DND-41 (cell line): ENCODE data around the gene FAM171A1.
"Not testable (repeated sequence)": the region's sequence is repeated elsewhere in the genome, so short reads cannot be mapped to it uniquely, and the experiment has no call there.

Experiments
- ATAC-seq: fragments of 200-7000 bp; cut with Tn5 transposase; 3 replicates; pipeline ENCODE4 v1.9.1; 2021; ENCODE audit warnings: low read depth; ENCODE audit not compliant: insufficient read depth
- DNase-seq: peaks from one replicate; pipeline ENCODE4 v3.0.0-alpha.2; 2020
- H2AFZ ChIP-seq: 2 replicates; pipeline ENCODE4 v1.6.0; 2012; ENCODE audit warnings: low read depth, low read length
- H3K27ac ChIP-seq: 2 replicates; pipeline ENCODE4 v1.5.1; 2012; ENCODE audit warnings: low read length, inconsistent platforms
- H3K27me3 ChIP-seq: fragments of 200-600 bp; sonication (generic); 2 replicates; pipeline ENCODE4 v1.6.0; 2012; ENCODE audit warnings: low read length, mild to moderate bottlenecking, inconsistent platforms; ENCODE audit not compliant: insufficient read depth, poor library complexity
- H3K36me3 ChIP-seq: 2 replicates; pipeline ENCODE4 v1.5.1; 2012; ENCODE audit warnings: low read length, inconsistent platforms; ENCODE audit not compliant: insufficient read depth
- H3K4me1 ChIP-seq: 2 replicates; pipeline ENCODE4 v1.5.1; 2012; ENCODE audit warnings: mild to moderate bottlenecking, low read length; ENCODE audit not compliant: insufficient read depth
- H3K4me2 ChIP-seq: 2 replicates; pipeline ENCODE4 v1.6.0; 2012; ENCODE audit warnings: mild to moderate bottlenecking, moderate library complexity, low read length, inconsistent platforms; ENCODE audit not compliant: insufficient read depth
- H3K4me3 ChIP-seq, 2 experiments: fragments of 200-600 bp in 1 of 2; shearing (Covaris generic) in 1 of 2; 2 replicates each; pipeline ENCODE4 v1.5.1; 2012 to 2016; ENCODE audit warnings: inconsistent platforms in 2 of 2, low read length in 2 of 2, mild to moderate bottlenecking in 2 of 2, low read depth in 1 of 2, moderate library complexity in 1 of 2
- H3K79me2 ChIP-seq: 2 replicates; pipeline ENCODE4 v1.6.0; 2012; ENCODE audit warnings: low read length, inconsistent platforms; ENCODE audit not compliant: insufficient read depth
- H3K9ac ChIP-seq: 2 replicates; pipeline ENCODE4 v1.6.0; 2012; ENCODE audit warnings: low read depth, mild to moderate bottlenecking, inconsistent platforms, low read length, moderate library complexity
- H3K9me3 ChIP-seq: 2 replicates; pipeline ENCODE4 v1.5.1; 2012; ENCODE audit warnings: low read length, moderate library complexity, mild to moderate bottlenecking, inconsistent platforms; ENCODE audit not compliant: insufficient read depth, severe bottlenecking
- H4K20me1 ChIP-seq: 2 replicates; pipeline ENCODE4 v1.6.0; 2012; ENCODE audit warnings: low read length; ENCODE audit not compliant: insufficient read depth
- EZH2 ChIP-seq: IDR thresholded peaks from 3 replicates; pipeline ENCODE4 v1.6.1; 2012; ENCODE audit warnings: borderline replicate concordance, low read depth, mild to moderate bottlenecking, moderate library complexity, low read length, inconsistent platforms; ENCODE audit not compliant: severe bottlenecking
- TF ChIP-seq, protein P1 (sequence below): IDR thresholded peaks from 2 replicates; pipeline ENCODE4 v1.5.1; 2012; ENCODE audit warnings: borderline replicate concordance, low read length, moderate library complexity, mild to moderate bottlenecking; ENCODE audit not compliant: poor library complexity, severe bottlenecking; ENCODE audit errors: extremely low read depth

Gene FAM171A1

DNA sequence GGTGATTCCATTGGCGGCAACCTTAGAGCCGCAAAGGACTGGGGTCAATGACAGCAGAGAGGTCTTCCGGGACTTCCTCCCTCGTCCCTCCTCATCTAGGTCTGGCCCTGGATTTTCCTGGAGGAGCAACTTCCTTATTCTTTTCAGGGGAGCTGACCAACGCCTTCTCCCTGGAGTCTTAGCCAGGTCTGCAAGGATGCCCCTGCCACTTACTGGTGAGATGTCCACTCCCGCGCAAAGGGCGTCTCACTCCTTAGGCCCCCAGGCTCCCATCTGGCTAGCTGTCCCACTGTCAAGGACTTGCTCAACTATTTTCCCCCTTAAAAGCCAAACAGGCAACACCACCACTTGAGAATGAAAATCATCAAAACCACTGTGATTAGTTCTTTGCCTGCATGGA, 160.6 kb downstream of the FAM171A1 start:
- H3K79me2 ChIP-seq = no peaks in the 10 kb centered on the region
- no peak overlapping the region for H3K4me3 ChIP-seq
- TF ChIP-seq, protein P1, sequence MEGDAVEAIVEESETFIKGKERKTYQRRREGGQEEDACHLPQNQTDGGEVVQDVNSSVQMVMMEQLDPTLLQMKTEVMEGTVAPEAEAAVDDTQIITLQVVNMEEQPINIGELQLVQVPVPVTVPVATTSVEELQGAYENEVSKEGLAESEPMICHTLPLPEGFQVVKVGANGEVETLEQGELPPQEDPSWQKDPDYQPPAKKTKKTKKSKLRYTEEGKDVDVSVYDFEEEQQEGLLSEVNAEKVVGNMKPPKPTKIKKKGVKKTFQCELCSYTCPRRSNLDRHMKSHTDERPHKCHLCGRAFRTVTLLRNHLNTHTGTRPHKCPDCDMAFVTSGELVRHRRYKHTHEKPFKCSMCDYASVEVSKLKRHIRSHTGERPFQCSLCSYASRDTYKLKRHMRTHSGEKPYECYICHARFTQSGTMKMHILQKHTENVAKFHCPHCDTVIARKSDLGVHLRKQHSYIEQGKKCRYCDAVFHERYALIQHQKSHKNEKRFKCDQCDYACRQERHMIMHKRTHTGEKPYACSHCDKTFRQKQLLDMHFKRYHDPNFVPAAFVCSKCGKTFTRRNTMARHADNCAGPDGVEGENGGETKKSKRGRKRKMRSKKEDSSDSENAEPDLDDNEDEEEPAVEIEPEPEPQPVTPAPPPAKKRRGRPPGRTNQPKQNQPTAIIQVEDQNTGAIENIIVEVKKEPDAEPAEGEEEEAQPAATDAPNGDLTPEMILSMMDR = no peak
- no peak for TF ChIP-seq EZH2
- ATAC-seq (no peak), DNase-seq (no peak)
- no peaks in the 10 kb centered on the region for H3K27me3 ChIP-seq
- H2AFZ ChIP-seq = no peak overlapping the region
- H3K4me2 ChIP-seq = no peak overlapping the region
- peaks cover 14% of the 10 kb centered on the region for H3K36me3 ChIP-seq
- H3K4me1 ChIP-seq = peaks cover 33% of the 10 kb centered on the region
- H3K9ac ChIP-seq = no peak overlapping the region
- H3K9me3 ChIP-seq = no peaks in the 10 kb centered on the region
- no peaks in the 10 kb centered on the region for H4K20me1 ChIP-seq
- H3K27ac ChIP-seq = no peak overlapping the region

DNA sequence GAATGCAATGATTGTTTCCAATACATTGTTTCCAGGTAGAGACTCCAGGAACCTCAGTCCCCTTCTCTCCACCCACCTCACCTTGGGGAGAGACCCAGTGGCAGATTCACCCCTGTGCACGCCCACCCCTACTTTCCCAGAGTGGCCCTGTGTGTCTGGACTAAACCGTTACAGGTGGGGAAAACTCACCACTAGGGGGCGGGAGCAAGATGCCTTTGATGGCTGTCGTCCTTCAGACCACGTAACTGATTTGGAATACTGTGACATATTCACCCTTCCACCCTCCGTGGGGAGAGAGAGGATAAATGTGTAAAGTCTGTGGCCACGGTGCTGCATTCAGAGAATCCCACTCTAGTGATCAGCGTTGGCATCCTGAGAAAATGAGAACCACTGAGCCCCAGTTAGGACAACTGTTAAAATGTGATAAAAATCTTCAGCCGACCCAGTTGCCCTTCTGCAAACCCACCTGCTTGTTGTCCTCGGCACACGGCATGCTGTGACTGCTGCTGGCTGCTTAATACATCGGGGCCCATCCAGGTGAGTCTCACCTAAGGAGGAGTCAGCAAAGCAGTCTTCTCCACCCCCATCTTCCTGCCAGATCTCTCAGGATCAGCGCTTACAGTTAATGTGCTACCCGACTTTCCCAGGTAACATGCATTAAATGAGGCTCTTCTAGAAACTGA, 161.1 kb downstream of the FAM171A1 start:
- no peaks in the 10 kb centered on the region for H3K27me3 ChIP-seq
- H3K79me2 ChIP-seq = no peaks in the 10 kb centered on the region
- peaks cover 33% of the 10 kb centered on the region for H3K4me1 ChIP-seq
- H3K36me3 ChIP-seq = peaks cover 14% of the 10 kb centered on the region
- peak; percentile 82 for DNase-seq
- no peak for TF ChIP-seq EZH2
- TF ChIP-seq, protein P1 = peak; percentile 95
- no peak overlapping the region for H3K4me2 ChIP-seq
- H4K20me1 ChIP-seq = no peaks in the 10 kb centered on the region
- peak; percentile 77 for ATAC-seq
- H2AFZ ChIP-seq = no peak overlapping the region
- H3K9ac ChIP-seq = no peak overlapping the region
- no peaks in the 10 kb centered on the region for H3K9me3 ChIP-seq
- H3K4me3 ChIP-seq = no peak overlapping the region
- peak overlapping the region; percentile 49; the same call in 1 of the 2 replicates for H3K27ac ChIP-seq

DNA sequence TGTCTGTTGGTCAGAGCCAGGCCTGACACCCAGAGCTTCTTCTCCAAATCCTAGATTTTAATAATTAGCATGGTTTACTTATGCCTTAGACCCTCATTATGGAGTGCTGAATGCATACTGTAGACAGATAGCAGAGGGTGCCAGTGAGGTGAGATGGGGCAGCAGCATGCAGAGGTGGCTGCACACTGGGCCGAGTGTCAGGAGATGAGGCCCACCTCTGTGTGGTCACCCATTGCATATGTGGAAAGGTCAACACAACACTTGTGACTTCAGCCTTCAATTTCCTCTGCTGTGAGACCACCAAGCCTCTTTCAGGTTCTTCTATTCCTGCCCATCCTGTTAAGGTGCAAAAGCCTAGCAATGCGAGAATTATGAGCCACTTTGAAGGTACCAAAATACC, 162.9 kb downstream of the FAM171A1 start:
- TF ChIP-seq, protein P1 = no peak
- no peak for TF ChIP-seq EZH2
- Histone ChIP-seq H2AFZ (peak overlapping the region; percentile 19; the same call in 1 of the 2 replicates), H3K9ac (peak overlapping the region; percentile 44)

DNA sequence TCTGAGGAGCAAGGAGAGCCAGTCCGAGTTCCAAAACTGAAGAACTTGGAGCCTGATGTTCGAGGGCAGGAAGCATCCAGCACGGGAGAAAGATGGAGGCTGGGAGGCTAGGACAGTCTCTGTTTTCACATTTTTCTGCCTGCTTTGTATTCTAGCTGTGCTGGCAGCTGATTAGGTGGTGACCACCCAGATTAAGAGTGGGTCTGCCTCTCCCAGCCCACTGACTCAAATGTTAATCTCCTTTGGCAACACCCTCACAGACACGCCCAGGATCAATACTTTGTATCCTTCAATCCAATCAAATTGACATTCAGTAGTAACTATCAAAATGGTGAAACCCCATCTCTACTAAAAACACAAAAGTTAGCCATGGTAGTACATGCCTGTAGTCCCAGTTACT, 163.7 kb downstream of the FAM171A1 start:
- not testable (repeated sequence) for ATAC-seq, H3K36me3 ChIP-seq, H3K9me3 ChIP-seq, H3K27me3 ChIP-seq, H3K9ac ChIP-seq, H3K79me2 ChIP-seq, H4K20me1 ChIP-seq, H3K4me3 ChIP-seq, DNase-seq
- H3K27ac ChIP-seq = peak overlapping the region; percentile 93
- H3K4me1 ChIP-seq = peaks cover 33% of the 10 kb centered on the region
- 0 out of 2 replicates have a peak overlapping the region, but pooled peaks have one; percentile 55 for H3K4me2 ChIP-seq
- H2AFZ ChIP-seq = peak overlapping the region; percentile 19; the same call in 1 of the 2 replicates

More for the DNA sequence above, 162.9 kb downstream of the FAM171A1 start:
- peaks cover 3% of the 10 kb centered on the region for H3K36me3 ChIP-seq
- DNase-seq = peak; percentile 20
- no peaks in the 10 kb centered on the region for H3K9me3 ChIP-seq
- H3K4me3 ChIP-seq = peak overlapping the region in 1 of 2 experiments; percentile 55; a peak in 2 of 4 replicates
- H4K20me1 ChIP-seq = no peaks in the 10 kb centered on the region
- peak overlapping the region; percentile 55 for H3K4me2 ChIP-seq
- peaks cover 33% of the 10 kb centered on the region for H3K4me1 ChIP-seq
- H3K27me3 ChIP-seq = no peaks in the 10 kb centered on the region
- ATAC-seq = peak; percentile 18; the same call in 2 of the 3 replicates
- H3K79me2 ChIP-seq = no peaks in the 10 kb centered on the region
- H3K27ac ChIP-seq = peak overlapping the region; percentile 93
